Esophagus muscularis mucosa (tissue), 3 donors: ENCODE measurements around the gene CPA2.

Experiments used
- POLR2A ChIP-seq: fragments of 450-650 bp; IDR thresholded peaks from one replicate; pipeline ENCODE4 v1.6.1; 2017; ENCODE audit warnings: antibody characterized with exemption, moderate library complexity, mild to moderate bottlenecking, low read depth
- POLR2AphosphoS5 ChIP-seq, 2 donors: sonication (generic); formaldehyde crosslinking; IDR thresholded peaks; one replicate each; pipeline ENCODE4 v1.6.1; 2017; ENCODE audit warnings: antibody characterized with exemption in 2 of 2
- TF ChIP-seq, protein P1 (sequence below), 3 experiments: fragments of 200-600 bp in 2 of 3; fragments of 450-650 bp in 1 of 3; sonication (generic) in 2 of 3; IDR thresholded peaks; one replicate each; pipeline ENCODE4 v1.5.1; 2017 to 2019; ENCODE audit warnings: antibody characterized with exemption in 3 of 3, mild to moderate bottlenecking in 2 of 3, moderate library complexity in 1 of 3

GRCh38 chr7:130288168-130288567 is 21.5 kb downstream of the CPA2 start:
- TF ChIP-seq POLR2A (no peak), POLR2AphosphoS5 (IDR thresholded peaks at IDR 0.05) (no peak)
- TF ChIP-seq, protein P1, sequence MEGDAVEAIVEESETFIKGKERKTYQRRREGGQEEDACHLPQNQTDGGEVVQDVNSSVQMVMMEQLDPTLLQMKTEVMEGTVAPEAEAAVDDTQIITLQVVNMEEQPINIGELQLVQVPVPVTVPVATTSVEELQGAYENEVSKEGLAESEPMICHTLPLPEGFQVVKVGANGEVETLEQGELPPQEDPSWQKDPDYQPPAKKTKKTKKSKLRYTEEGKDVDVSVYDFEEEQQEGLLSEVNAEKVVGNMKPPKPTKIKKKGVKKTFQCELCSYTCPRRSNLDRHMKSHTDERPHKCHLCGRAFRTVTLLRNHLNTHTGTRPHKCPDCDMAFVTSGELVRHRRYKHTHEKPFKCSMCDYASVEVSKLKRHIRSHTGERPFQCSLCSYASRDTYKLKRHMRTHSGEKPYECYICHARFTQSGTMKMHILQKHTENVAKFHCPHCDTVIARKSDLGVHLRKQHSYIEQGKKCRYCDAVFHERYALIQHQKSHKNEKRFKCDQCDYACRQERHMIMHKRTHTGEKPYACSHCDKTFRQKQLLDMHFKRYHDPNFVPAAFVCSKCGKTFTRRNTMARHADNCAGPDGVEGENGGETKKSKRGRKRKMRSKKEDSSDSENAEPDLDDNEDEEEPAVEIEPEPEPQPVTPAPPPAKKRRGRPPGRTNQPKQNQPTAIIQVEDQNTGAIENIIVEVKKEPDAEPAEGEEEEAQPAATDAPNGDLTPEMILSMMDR (IDR thresholded peaks at IDR 0.05): no peak
